ENCODE results near the gene CFAP97D2. TPM values are rescaled to one million over a fixed set of nuclear protein-coding genes. Genes with fewer than 3 reads are reported as not detected.

Gene CFAP97D2
- total and polyA plus RNA-seq, 2 donors (not counting 3 experiments of a cell fraction or from before 2014, with no cell fraction given), result not detected

DNA sequence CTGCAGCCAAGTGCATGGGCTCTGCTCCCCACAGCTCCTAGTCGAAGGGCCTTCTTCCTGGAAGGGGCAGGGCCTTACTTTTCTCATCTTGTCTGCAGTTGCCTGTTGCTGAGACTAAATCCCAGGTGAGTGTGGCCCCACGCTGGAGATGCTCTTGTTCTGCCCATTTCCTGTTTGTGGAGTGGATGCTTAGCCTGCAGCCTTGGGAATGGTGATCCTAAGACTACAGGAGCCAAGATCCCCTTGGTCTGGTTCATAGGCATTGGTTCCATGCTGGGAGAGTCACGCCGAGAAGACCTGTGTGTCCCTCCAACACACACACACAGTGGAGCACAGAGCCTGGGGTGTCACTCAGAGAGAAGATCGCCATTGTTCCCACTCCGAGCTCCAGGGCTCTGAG lies 23.5 kb downstream of the CFAP97D2 start:
- Histone ChIP-seq H3K79me2 (ENCODE audit: control insufficient read depth, insufficient read depth, low read length) (no peaks in the 10 kb centered on the region), H3K36me3 (ENCODE audit: control insufficient read depth in 2 of 2, extremely low read depth in 1 of 2, insufficient read depth in 2 of 2, low read length in 2 of 2) (no peaks in the 10 kb centered on the region), H3K9me3 (replicated peaks; ENCODE audit: control insufficient read depth, insufficient read depth, low read length) (no peaks in the 10 kb centered on the region), H3K9ac (replicated peaks; ENCODE audit: extremely low read depth, insufficient read depth, low read length) (no peak overlapping the region), H3K4me3 (replicated peaks in 1 of 3; ENCODE audit: insufficient read depth in 1 of 3, low read depth in 1 of 3, low read length in 3 of 3) (no peak overlapping the region), H3K27ac (ENCODE audit: insufficient read depth, low read depth, low read length) (no peak overlapping the region), H3K27me3 (ENCODE audit: control insufficient read depth in 2 of 2, insufficient read depth in 2 of 2, low read length in 2 of 2) (peaks cover 19 to 36% of the 10 kb centered on the region in 2 experiments), H2AFZ (ENCODE audit: low read depth, low read length) (no peak overlapping the region), H3K4me2 (ENCODE audit: insufficient read depth, low read length) (no peak overlapping the region), H3K9me1 (replicated peaks; ENCODE audit: control insufficient read depth, extremely low read depth, insufficient read depth, low read length) (no peaks in the 10 kb centered on the region), H4K20me1 (replicated peaks; ENCODE audit: control insufficient read depth, extremely low read depth, insufficient read depth, low read length) (no peaks in the 10 kb centered on the region), H3K4me1 (ENCODE audit: control insufficient read depth, extremely low read depth, insufficient read depth, low read length) (no peaks in the 10 kb centered on the region)
- no TSS peak for BruUV-seq (replicated peaks)
- TF ChIP-seq, protein P1, sequence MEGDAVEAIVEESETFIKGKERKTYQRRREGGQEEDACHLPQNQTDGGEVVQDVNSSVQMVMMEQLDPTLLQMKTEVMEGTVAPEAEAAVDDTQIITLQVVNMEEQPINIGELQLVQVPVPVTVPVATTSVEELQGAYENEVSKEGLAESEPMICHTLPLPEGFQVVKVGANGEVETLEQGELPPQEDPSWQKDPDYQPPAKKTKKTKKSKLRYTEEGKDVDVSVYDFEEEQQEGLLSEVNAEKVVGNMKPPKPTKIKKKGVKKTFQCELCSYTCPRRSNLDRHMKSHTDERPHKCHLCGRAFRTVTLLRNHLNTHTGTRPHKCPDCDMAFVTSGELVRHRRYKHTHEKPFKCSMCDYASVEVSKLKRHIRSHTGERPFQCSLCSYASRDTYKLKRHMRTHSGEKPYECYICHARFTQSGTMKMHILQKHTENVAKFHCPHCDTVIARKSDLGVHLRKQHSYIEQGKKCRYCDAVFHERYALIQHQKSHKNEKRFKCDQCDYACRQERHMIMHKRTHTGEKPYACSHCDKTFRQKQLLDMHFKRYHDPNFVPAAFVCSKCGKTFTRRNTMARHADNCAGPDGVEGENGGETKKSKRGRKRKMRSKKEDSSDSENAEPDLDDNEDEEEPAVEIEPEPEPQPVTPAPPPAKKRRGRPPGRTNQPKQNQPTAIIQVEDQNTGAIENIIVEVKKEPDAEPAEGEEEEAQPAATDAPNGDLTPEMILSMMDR (IDR thresholded peaks at IDR 0.05; ENCODE audit: extremely low read depth in 1 of 2, insufficient read depth in 1 of 2, low read depth in 1 of 2, low read length in 2 of 2), result no peak
- TF ChIP-seq GATA2 (IDR thresholded peaks at IDR 0.05; ENCODE audit: insufficient read depth, insufficient read length, low read depth, low read length) (no peak), FOS (IDR thresholded peaks at IDR 0.05; ENCODE audit: borderline replicate concordance, insufficient read depth, low read length) (no peak), MYC (IDR thresholded peaks at IDR 0.05; ENCODE audit: low read depth, low read length) (no peak), POLR2A (IDR thresholded peaks at IDR 0.05; ENCODE audit: low read depth, low read length) (no peak), EZH2 (IDR thresholded peaks at IDR 0.05; ENCODE audit: borderline replicate concordance, low read depth, low read length, severe bottlenecking) (no peak)
- TF ChIP-seq, protein P2, sequence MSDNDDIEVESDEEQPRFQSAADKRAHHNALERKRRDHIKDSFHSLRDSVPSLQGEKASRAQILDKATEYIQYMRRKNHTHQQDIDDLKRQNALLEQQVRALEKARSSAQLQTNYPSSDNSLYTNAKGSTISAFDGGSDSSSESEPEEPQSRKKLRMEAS (IDR thresholded peaks at IDR 0.05; ENCODE audit: insufficient read depth, insufficient read length), result no peak
- ChIA-PET CTCF (no interaction called here), POLR2A (no interaction called here)
- dilution Hi-C loops (cut with MboI; ENCODE audit: extremely low pct_ligation_motif_present, low sequenced_read_pairs), result no loop called here
- FAIRE-seq (no peak), DNase-seq (ENCODE audit: low read depth, low spot score) (no peak)
- intact Hi-C loops (cut with micrococcal nuclease), result no loop called here

Data from endothelial cell of umbilical vein (primary cell).